Measurements from ENCODE around the gene RGSL1. TPM values are rescaled to one million over a fixed set of nuclear protein-coding genes. Genes with fewer than 3 reads are reported as not detected.
A peak's percentile ranks its signal among the peaks of the same experiment; 100 is the strongest.

Gene RGSL1
- not detected in 2 replicates for total RNA-seq (2014; rRNA removed; shearing (Covaris generic))
- not detected in 2 replicates for total RNA-seq (2022)
- percentile 1 among the genes with signal in this experiment for Bru-seq, nascent RNA
- BruChase-seq, experiment 1, labeled RNA remaining after a 6-hour chase: not detected
- BruChase-seq, experiment 2, labeled RNA remaining after a 2-hour chase: percentile 1 among the genes with signal in this experiment
- long read RNA-seq: 0 reads

DNA sequence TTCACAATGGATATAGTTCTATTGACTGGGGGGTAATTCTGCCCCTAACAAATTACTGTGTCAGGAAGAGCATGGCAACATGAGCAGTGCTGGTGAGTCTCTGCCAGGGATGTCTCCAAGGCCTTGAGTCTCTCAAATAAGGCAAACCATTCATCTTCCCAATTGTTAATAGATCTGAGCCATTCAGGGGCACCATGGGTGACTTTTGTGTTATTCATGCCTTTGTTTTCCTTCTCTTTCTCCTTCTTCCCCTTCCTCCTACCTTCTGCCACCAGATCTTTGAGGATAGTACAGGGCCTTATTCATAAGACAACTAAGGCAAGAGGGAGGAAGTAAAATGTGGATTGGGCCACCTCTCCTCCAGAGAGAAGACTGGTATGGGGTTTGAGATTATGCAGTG, at the start of gene RGSL1:
Gene RGSL1 (plus strand): TSS at position 60 of the 400 bp plus-strand sequence. CDS start 20 bp downstream, at position 80.
- DNase-seq (ENCODE audit: low spot score): no peak
- Histone ChIP-seq H3K4me2 (ENCODE audit: low read length) (no peak within 1 kb of the TSS), H3K9me3 (ENCODE audit: low read length) (no peaks in the 10 kb centered on the region), H3K4me1 (ENCODE audit: insufficient read depth, low read length, poor library complexity, severe bottlenecking) (no peaks in the 10 kb centered on the region), H2AFZ (ENCODE audit: low read length) (no peak within 1 kb of the TSS), H3K79me2 (ENCODE audit: insufficient read depth, low read depth, low read length) (no peaks in the 10 kb centered on the region), H4K20me1 (ENCODE audit: insufficient read depth, low read length) (no peaks in the 10 kb centered on the region), H3K4me3 (ENCODE audit: low read depth, low read length, poor library complexity, severe bottlenecking) (no peak within 1 kb of the TSS), H3K36me3 (ENCODE audit: insufficient read depth, low read length) (no peaks in the 10 kb centered on the region), H3K27ac (ENCODE audit: low read depth, low read length, poor library complexity, severe bottlenecking) (no peak within 1 kb of the TSS), H3K9me2 (ENCODE audit: insufficient read depth, low read length) (no peaks in the 10 kb centered on the region)
- no TSS peak for BruUV-seq (replicated peaks)
- TF ChIP-seq EZH2phosphoT487 (IDR thresholded peaks at IDR 0.05; ENCODE audit: borderline replicate concordance, low read depth, low read length) (no peak), CTCF (conservative IDR thresholded peaks at IDR 0.05; ENCODE audit: low read length) (no peak)
- POLR2A ChIA-PET: interaction anchor here (0.5 kb wide), 1 partner anchor 66 kb away, joined by 3 read pairs; no protein-coding TSS in a partner anchor
- CTCF ChIA-PET (ENCODE audit: unreplicated experiment): no interaction called here
- intact Hi-C loops (cut with micrococcal nuclease; ENCODE audit: unreplicated experiment): no loop called here

GRCh38 chr1:182400567-182400966, 49.4 kb upstream of the RGSL1 start, which contains the start of gene TEDDM1:
TSS of gene TEDDM1 (minus strand) at chr1:182400667. CDS start at chr1:182400485, 182 bp downstream.
- Histone ChIP-seq H3K79me2 (ENCODE audit: insufficient read depth, low read depth, low read length) (no peaks in the 10 kb centered on the region), H3K9me2 (ENCODE audit: insufficient read depth, low read length) (no peaks in the 10 kb centered on the region), H3K4me1 (ENCODE audit: insufficient read depth, low read length, poor library complexity, severe bottlenecking) (no peaks in the 10 kb centered on the region), H3K9me3 (ENCODE audit: low read length) (no peaks in the 10 kb centered on the region), H3K36me3 (ENCODE audit: insufficient read depth, low read length) (no peaks in the 10 kb centered on the region), H3K4me3 (ENCODE audit: low read depth, low read length, poor library complexity, severe bottlenecking) (no peak within 1 kb of the TSS), H3K4me2 (ENCODE audit: low read length) (no peak within 1 kb of the TSS), H2AFZ (ENCODE audit: low read length) (no peak within 1 kb of the TSS), H3K27ac (ENCODE audit: low read depth, low read length, poor library complexity, severe bottlenecking) (no peak within 1 kb of the TSS), H4K20me1 (ENCODE audit: insufficient read depth, low read length) (no peaks in the 10 kb centered on the region)
- no TSS peak for BruUV-seq (replicated peaks)
- DNase-seq (ENCODE audit: low spot score): no peak
- intact Hi-C loops (cut with micrococcal nuclease; ENCODE audit: unreplicated experiment): no loop called here
- ChIA-PET POLR2A (interaction anchor here (0.6 kb wide), 1 partner anchor 604 kb away, joined by 3 read pairs; no protein-coding TSS in a partner anchor), CTCF (ENCODE audit: unreplicated experiment) (no interaction called here)
- no peak for TF ChIP-seq EZH2phosphoT487 (IDR thresholded peaks at IDR 0.05; ENCODE audit: borderline replicate concordance, low read depth, low read length)

- intact Hi-C loops (cut with micrococcal nuclease; ENCODE audit: unreplicated experiment): no loop called here
- Histone ChIP-seq H2AFZ (ENCODE audit: low read length) (no peak overlapping the region), H3K36me3 (ENCODE audit: insufficient read depth, low read length) (no peaks in the 10 kb centered on the region), H4K20me1 (ENCODE audit: insufficient read depth, low read length) (no peaks in the 10 kb centered on the region), H3K9me3 (ENCODE audit: low read length) (no peaks in the 10 kb centered on the region), H3K79me2 (ENCODE audit: insufficient read depth, low read depth, low read length) (no peaks in the 10 kb centered on the region), H3K4me1 (ENCODE audit: insufficient read depth, low read length, poor library complexity, severe bottlenecking) (no peaks in the 10 kb centered on the region), H3K4me2 (ENCODE audit: low read length) (no peak overlapping the region), H3K9me2 (ENCODE audit: insufficient read depth, low read length) (no peaks in the 10 kb centered on the region), H3K27ac (ENCODE audit: low read depth, low read length, poor library complexity, severe bottlenecking) (no peak overlapping the region), H3K4me3 (ENCODE audit: low read depth, low read length, poor library complexity, severe bottlenecking) (no peak overlapping the region)
- ChIA-PET CTCF (ENCODE audit: unreplicated experiment) (interaction anchor here (0.6 kb wide), 1 partner anchor 30 kb away, joined by 3 read pairs; no protein-coding TSS in a partner anchor), POLR2A (no interaction called here)
- no peak for TF ChIP-seq EZH2phosphoT487 (IDR thresholded peaks at IDR 0.05; ENCODE audit: borderline replicate concordance, low read depth, low read length)
- TF ChIP-seq CTCF (conservative IDR thresholded peaks at IDR 0.05; ENCODE audit: low read length): peak; percentile 43; the same call in 1 of the 2 replicates
- no peak for DNase-seq (ENCODE audit: low spot score)
- BruUV-seq (replicated peaks): no TSS peak
These were observed 45.2 kb upstream of the RGSL1 start for GRCh38 chr1:182404781-182405180.

Data from OCI-LY7 (cell line).